CD4-positive, alpha-beta T cell treated with Interleukin-17A for 4 hours (primary cell): ENCODE measurements around the gene NCOA3.
"Not testable (repeated sequence)": the region's sequence is repeated elsewhere in the genome, so short reads cannot be mapped to it uniquely, and the experiment has no call there.

Source experiments
- DNase-seq: peaks from one replicate; pipeline ENCODE4 v3.0.0-alpha.2; 2020; ENCODE audit warnings: mixed read lengths

The NCOA3 gene

GRCh38 chr20:47468290-47469050, 33.2 kb upstream of the NCOA3 start:
- no peak for DNase-seq

GRCh38 chr20:47475419-47476044, 26.2 kb upstream of the NCOA3 start:
- no peak for DNase-seq

GRCh38 chr20:47476452-47476851, 25.2 kb upstream of the NCOA3 start:
- no peak for DNase-seq

GRCh38 chr20:47479093-47479492, 22.6 kb upstream of the NCOA3 start:
- no peak for DNase-seq

- DNase-seq: no peak
Measured at GRCh38 chr20:47479506-47479905, 22.2 kb upstream of the NCOA3 start.

GRCh38 chr20:47480239-47480638, 21.4 kb upstream of the NCOA3 start:
- DNase-seq: no peak

GRCh38 chr20:47480705-47481104, 21.0 kb upstream of the NCOA3 start:
- DNase-seq: no peak

- no peak for DNase-seq
Measured at GRCh38 chr20:47481330-47482216, 20.1 kb upstream of the NCOA3 start.

- no peak for DNase-seq
Measured at GRCh38 chr20:47482705-47483104, 19.0 kb upstream of the NCOA3 start.

- no peak for DNase-seq
Measured at GRCh38 chr20:47484303-47484702, 17.4 kb upstream of the NCOA3 start.

- DNase-seq: peak; percentile 41
Measured at GRCh38 chr20:47487175-47487917, 14.3 kb upstream of the NCOA3 start.

GRCh38 chr20:47489448-47489872, 12.2 kb upstream of the NCOA3 start:
- DNase-seq: peak; percentile 55

- no peak for DNase-seq
Measured at GRCh38 chr20:47490795-47491194, 10.9 kb upstream of the NCOA3 start.

- no peak for DNase-seq
Measured at GRCh38 chr20:47492284-47492683, 9.4 kb upstream of the NCOA3 start.

- DNase-seq: peak; percentile 82
Measured at GRCh38 chr20:47493175-47493962, 8.3 kb upstream of the NCOA3 start.

- no peak for DNase-seq
Measured at GRCh38 chr20:47493963-47494293, 7.8 kb upstream of the NCOA3 start.

GRCh38 chr20:47494606-47495005, 7.1 kb upstream of the NCOA3 start:
- DNase-seq: not testable (repeated sequence)

- DNase-seq: no peak
Measured at GRCh38 chr20:47496118-47496517, 5.6 kb upstream of the NCOA3 start.

- no peak for DNase-seq
Measured at GRCh38 chr20:47498606-47499005, 3.1 kb upstream of the NCOA3 start.

GRCh38 chr20:47499053-47499452, 2.6 kb upstream of the NCOA3 start:
- no peak for DNase-seq

GRCh38 chr20:47500082-47500481, 1.6 kb upstream of the NCOA3 start:
- not testable (repeated sequence) for DNase-seq

- no peak for DNase-seq
Measured at GRCh38 chr20:47500554-47500953, 1.1 kb upstream of the NCOA3 start.
